Activated T-helper 9 cell treated with anti-CD3 and anti-CD28 coated beads, Interleukin-2, amount 50 U/mL, for 16 hours (primary cell): ENCODE measurements around the gene RADIL.

ENCODE experiments used
- DNase-seq: peaks from one replicate; pipeline ENCODE4 v3.0.0-alpha.2; 2020; ENCODE audit warnings: low read depth

RADIL gene

DNA sequence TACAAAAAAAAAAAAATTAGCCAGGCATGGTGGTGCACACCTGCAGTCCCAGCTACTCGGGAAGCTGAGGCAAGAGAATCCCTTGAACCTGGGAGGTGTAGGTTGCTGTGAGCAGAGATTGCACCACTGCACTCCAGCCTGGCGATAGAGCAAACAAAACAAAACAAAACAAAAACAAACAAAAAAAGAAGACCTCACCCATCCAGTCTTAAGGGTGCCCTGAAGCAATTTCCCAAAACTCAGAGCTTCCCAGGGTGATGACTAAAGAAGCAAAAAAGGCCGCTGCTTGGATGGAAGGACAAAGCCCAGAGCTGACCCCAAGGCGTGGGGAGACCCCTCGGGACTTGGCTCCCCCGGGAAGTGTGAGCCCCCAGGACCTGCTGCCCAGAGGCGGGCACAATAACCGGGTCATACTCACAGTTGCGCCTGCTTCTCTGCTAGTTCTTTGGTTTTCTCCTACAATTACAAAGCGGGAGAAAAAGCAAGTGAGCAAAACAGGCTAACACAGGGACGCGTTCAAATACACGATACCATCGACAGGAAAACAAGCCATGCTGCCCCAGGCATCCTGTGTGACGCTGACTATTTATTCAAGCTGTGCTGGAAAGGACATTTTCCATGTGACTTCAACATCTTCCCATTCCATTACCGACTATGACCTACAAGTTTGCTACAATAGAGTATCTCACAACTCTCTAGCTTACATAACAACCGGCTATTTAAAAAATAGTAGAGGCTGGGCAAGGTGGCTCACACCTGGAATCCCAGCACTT lies 51.6 kb downstream of the RADIL start:
- no peak for DNase-seq

GRCh38 chr7:4830176-4830575 lies 53.3 kb downstream of the RADIL start:
- DNase-seq: no peak

DNA sequence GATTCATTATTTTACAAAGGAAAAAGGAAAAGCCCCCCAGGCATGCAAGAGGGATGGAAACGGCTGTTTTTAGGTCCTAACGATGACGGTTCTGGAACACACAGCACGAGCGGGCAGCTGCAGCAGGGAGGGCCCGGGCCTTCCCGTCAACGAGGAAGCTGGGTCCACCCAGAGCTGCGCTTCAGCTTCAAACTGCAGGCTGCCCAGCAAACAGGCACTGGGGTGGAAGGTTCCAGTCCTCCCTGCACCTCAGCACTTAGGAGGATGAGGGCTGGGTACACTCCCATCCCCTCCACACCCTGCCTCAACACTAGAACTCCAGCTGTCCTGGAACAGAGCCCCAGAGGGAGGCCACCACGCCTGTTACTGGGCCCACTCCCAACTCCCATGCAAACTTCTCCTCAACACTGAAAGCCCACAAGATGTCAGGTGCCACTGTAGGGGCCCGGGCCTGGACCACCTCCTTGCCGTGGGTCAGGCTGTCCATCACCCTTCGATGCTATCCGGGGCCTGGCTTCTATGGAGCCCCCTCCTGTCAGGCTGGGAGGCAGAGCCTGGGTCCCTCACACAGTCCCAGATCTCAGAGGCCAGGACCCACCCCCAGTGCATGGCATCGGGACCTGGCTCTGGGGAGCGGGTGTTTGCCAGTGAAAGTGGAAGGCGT lies 54.7 kb downstream of the RADIL start:
- no peak for DNase-seq

- DNase-seq: no peak
These were observed 58.4 kb downstream of the RADIL start for GRCh38 chr7:4825081-4825480.

DNA sequence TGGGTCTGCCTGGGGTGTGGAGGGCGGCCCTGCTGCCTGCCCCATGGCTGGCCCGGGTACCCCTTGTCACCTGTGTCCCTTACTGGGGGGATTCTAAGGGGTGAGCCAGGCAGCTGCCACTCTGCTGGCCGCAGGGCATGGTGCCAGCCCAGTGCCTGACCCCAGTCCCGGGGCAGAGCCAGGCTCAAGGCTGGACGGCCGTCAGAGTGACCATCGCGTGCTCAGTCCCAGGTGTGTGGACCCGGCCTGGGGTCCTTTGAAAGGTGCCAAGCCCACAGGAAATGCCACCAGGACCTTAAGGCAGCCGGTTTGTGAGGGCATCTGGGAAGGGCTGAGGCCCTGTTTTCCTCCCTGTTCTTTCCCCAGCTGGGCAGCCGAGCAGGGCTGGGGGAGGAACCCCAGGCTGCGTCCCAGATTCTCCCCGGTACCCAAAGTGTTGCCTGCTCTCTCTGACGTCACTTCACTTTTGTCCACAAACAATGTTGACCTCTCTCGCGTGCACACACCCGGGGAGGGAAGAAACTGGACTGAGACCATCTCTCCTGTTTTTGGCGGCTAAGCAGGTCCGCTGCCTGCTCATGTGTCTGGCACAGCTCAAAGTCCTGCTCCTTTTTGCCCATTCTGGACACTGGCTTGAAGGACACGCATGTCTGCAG lies 59.3 kb downstream of the RADIL start:
- DNase-seq: no peak

GRCh38 chr7:4823441-4824119 lies 59.9 kb downstream of the RADIL start:
- DNase-seq: no peak

- no peak for DNase-seq
These were observed 60.8 kb downstream of the RADIL start for GRCh38 chr7:4822677-4823076.

GRCh38 chr7:4820967-4821471 lies 62.5 kb downstream of the RADIL start:
- no peak for DNase-seq

DNA sequence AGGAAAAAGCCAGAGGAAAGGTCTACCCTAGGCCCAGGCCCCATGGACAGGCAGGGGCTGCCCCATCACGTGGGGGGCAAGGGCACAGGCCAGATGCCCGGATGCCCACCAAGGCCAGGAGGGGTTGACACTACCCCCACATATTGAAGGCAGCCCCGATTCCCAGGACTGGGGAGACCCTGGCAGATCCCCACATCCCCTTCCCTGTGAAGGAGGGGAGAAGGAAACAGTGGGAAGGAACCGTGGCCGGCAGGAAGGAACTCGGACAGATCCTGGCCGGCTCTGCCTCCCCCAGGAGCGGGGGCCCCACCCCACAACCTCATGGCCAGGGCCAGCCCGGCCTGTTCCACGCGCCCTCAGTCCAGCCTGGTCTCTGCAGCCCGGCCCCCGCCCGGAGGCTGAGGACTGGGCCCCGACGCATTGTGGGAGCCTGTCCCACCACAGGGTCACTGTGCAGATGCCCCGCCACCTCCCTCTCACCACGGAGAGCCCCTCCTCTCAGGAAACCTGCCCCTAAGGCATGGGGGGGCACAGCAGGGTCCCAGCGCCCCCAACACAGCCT lies 63.0 kb downstream of the RADIL start:
- DNase-seq: no peak

- DNase-seq: no peak
These were observed 63.7 kb downstream of the RADIL start for GRCh38 chr7:4819560-4820404.

DNA sequence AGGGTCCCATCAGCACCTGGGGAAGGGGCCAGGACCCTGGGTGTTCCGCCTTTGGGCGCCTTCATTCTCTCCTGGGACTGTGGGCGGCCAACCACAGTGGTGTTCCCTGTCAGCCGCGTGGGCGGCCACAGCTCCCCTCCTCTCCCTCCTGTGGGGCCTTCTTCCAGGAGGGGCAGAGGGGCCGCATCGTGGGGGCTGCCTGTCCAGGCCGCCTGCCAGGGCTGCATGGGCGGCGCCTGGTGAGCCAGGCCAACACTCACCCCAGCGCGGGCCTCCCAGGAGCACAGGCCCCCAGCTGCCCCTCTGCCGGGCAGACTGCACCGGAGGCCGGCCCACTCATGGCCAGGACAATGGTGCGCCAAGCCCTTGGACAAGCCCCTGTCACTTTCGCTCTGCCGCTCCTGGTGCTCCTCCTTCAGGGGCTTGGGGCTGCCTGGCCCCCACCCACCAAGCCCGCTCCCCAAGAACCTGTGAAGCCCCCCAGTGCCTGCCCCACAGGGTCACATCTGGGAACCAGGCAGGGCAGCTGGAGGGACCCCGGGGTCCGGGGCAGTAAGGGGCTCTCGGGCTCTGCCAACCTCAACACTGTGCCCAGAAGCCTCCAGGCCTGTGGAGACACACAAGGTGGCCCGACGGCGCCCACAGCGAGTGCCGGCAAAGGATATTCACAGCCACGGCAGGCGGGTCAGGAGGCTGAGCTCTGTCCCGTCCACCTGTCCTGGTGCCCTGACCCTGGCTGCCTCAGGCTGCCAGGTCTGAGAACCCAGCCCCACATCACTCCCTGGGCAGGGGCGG lies 65.3 kb downstream of the RADIL start:
- DNase-seq: no peak

- DNase-seq: no peak
These were observed 66.2 kb downstream of the RADIL start for GRCh38 chr7:4817178-4817901.

DNA sequence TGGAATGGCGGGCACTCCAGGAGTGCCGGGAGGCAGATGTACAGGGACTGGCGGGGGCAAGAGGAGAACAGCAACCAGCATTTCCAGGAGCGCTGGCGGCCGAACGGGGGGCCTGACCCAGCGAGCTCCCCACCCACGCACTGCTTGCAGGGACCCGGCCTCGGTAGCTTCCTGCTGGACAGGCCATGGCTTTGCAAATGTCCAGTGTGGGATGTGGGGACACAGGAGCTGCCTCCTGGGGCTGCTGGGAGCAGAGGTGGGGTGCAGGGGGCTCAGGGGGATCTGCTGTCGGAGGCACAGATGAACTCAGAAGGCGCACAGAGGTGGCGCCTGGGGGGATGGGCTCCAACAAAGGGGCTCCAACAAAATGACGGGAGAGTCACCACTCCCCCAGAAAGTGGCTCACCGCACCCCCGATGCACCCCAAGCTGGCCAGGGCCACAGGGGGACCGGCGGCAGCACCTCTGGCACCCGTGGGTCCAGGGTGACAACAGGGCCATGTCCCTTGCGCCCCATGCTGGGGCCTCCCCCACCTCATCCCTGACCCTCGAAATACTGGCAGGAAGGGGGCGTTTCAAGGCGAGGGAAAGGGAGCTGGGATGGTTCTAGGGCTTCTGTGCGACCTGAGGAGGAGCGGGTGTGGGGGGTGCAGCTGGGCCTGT lies 67.0 kb downstream of the RADIL start:
- no peak for DNase-seq

GRCh38 chr7:4815609-4816418 lies 67.7 kb downstream of the RADIL start:
- no peak for DNase-seq

- DNase-seq: no peak
These were observed 68.4 kb downstream of the RADIL start for GRCh38 chr7:4815121-4815520.

DNA sequence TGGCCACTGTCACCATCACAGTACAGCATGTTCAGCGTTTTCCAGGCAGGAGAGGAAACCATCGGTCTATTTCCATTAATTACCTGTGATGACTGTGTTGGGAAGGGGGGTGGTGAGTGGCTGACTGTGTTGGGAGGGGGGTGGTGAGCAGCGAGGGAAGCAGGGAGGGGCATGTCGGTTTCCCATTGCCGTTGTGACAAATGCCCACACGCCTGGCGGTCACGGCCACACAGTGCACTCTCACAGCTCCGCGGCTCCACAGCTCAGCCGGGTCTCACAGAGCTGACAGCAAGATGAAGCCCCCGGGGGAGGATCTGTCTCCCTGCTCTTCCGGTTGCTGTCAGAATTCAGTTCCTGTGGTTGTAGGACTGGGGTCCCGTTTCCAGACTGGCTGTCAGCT lies 69.1 kb downstream of the RADIL start:
- no peak for DNase-seq

DNA sequence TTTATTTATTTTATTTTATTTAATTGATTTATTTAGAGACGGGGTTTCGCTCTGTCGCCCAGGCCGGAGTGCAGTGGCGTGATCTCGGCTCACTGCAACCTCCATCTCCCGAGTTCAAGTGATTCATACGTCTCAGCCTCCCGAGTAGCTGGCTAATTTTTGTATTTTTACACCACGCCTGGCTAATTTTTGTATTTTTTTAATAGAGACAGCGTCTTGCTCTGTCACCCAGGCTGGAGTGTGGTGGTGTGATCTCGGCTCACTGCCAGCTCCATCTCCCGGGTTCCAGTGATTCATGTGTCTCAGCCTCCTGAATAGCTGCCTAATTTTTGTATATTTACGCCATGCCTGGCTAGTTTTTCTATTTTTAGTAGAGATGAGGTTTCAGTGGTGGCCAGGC lies 73.8 kb downstream of the RADIL start:
- no peak for DNase-seq

DNA sequence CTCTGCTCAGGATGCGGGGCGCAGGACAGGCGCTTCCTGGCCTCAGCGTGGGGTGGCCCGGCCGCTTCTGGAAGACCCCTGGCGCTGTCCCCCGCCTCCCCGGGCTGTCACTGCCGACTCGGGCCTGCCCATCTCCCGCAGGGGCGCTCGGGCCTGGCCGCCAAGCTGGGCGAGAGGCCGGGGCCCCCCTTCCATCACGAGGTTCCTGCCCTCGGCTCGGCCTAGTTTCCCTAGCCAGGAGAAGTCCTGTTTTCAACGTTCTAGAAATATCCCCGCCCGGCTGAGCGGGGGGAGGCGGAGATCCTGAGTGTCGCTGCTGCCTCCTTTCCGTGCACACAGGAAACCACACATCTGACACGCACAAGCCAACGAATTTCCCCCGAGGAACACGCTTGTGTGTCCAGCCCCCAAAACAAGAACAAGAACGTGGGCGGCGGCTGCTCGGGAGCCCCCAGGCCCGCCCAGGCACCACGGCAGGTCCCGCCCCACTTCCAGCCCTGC lies 74.4 kb downstream of the RADIL start:
- DNase-seq: no peak
